ENCODE data around the gene GABRB2.

DNA sequence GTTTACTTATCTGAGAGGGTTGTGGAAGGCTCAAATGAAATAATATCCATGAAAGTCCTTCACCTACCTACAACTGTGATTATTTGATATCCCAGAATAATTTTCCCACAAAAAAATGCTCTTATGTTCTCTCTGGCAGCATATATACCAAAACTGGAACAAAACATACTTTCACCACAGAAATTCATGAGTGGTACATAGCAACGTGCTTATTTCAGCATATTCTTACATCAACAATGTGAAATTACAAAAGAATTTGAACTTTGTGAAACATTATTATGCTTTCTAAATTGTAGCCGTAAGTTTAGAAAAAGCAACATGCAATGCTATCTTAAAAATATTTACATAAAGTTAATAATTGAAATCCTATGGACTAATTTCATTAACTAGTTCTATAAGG is 137.1 kb downstream of the GABRB2 start:
- TF ChIP-seq, protein P1, sequence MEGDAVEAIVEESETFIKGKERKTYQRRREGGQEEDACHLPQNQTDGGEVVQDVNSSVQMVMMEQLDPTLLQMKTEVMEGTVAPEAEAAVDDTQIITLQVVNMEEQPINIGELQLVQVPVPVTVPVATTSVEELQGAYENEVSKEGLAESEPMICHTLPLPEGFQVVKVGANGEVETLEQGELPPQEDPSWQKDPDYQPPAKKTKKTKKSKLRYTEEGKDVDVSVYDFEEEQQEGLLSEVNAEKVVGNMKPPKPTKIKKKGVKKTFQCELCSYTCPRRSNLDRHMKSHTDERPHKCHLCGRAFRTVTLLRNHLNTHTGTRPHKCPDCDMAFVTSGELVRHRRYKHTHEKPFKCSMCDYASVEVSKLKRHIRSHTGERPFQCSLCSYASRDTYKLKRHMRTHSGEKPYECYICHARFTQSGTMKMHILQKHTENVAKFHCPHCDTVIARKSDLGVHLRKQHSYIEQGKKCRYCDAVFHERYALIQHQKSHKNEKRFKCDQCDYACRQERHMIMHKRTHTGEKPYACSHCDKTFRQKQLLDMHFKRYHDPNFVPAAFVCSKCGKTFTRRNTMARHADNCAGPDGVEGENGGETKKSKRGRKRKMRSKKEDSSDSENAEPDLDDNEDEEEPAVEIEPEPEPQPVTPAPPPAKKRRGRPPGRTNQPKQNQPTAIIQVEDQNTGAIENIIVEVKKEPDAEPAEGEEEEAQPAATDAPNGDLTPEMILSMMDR (IDR thresholded peaks at IDR 0.05; ENCODE audit: borderline replicate concordance, extremely low read depth, low read length, poor library complexity, severe bottlenecking), result no peak
- TF ChIP-seq EZH2 (IDR thresholded peaks at IDR 0.05; ENCODE audit: borderline replicate concordance, low read depth, low read length, severe bottlenecking), result no peak
